ENCODE measurements around the gene FICD. TPM values are rescaled to one million over a fixed set of nuclear protein-coding genes. Genes with fewer than 3 reads are reported as not detected.
"Not testable (repeated sequence)": the region's sequence is repeated elsewhere in the genome, so short reads cannot be mapped to it uniquely, and the experiment has no call there.

FICD gene
- total RNA-seq, 4 donors from 2014 or later = 5.6 to 7.2 (median 6.5) TPM

GRCh38 chr12:108484845-108485244 is 30.2 kb upstream of the FICD start:
- TF ChIP-seq POLR2AphosphoS5 (IDR thresholded peaks at IDR 0.05) (no peak), POLR2A (IDR thresholded peaks at IDR 0.05; ENCODE audit: low read depth) (no peak), CTCF (IDR thresholded peaks at IDR 0.05) (no peak), EP300 (IDR thresholded peaks at IDR 0.05) (no peak)
- Histone ChIP-seq H3K27ac (replicated peaks in 1 of 4) (no peak overlapping the region), H3K4me1 (no peaks in the 10 kb centered on the region), H3K4me3 (no peak overlapping the region), H3K36me3 (no peaks in the 10 kb centered on the region), H3K9me3 (peaks cover 0 to 9% (median 3%) of the 10 kb centered on the region in 4 donors), H3K27me3 (peaks cover 0 to 25% (median 0%) of the 10 kb centered on the region in 4 donors)
- DNase-seq (ENCODE audit: extremely low spot score) = no peak
- WGBS = 78% methylated on average over 2 of the region's 2 CpGs
- intact Hi-C loops (cut with DNase I) = no loop called here

- H3K9me3 ChIP-seq; intact Hi-C loops (cut with DNase I); DNase-seq (ENCODE audit: extremely low spot score); H3K4me3 ChIP-seq; H3K36me3 ChIP-seq; H3K27ac ChIP-seq (replicated peaks in 1 of 4); H3K4me1 ChIP-seq: not testable (repeated sequence)
- WGBS = 79% methylated on average over 7 of the region's 7 CpGs
- H3K27me3 ChIP-seq = peaks cover 0 to 25% (median 0%) of the 10 kb centered on the region in 4 donors
These were observed 29.7 kb upstream of the FICD start for GRCh38 chr12:108485371-108485770.

- H3K36me3 ChIP-seq; intact Hi-C loops (cut with DNase I); H3K27ac ChIP-seq (replicated peaks in 1 of 4); DNase-seq (ENCODE audit: extremely low spot score); H3K4me1 ChIP-seq; H3K4me3 ChIP-seq; H3K9me3 ChIP-seq: not testable (repeated sequence)
- WGBS = 91% methylated on average over 4 of the region's 4 CpGs
- H3K27me3 ChIP-seq = peaks cover 0 to 18% (median 0%) of the 10 kb centered on the region in 4 donors
These were observed 28.0 kb upstream of the FICD start for GRCh38 chr12:108487029-108487428.

GRCh38 chr12:108491256-108491655 is 23.8 kb upstream of the FICD start:
- peaks cover 0 to 28% (median 0%) of the 10 kb centered on the region in 4 donors for H3K27me3 ChIP-seq
- no peaks in the 10 kb centered on the region for H3K36me3 ChIP-seq
- no peaks in the 10 kb centered on the region for H3K4me1 ChIP-seq
- no peak for DNase-seq (ENCODE audit: extremely low spot score)
- peaks cover 0 to 9% (median 3%) of the 10 kb centered on the region in 4 donors for H3K9me3 ChIP-seq
- intact Hi-C loops (cut with DNase I) = no loop called here
- TF ChIP-seq CTCF (IDR thresholded peaks at IDR 0.05) = no peak
- TF ChIP-seq POLR2A (IDR thresholded peaks at IDR 0.05; ENCODE audit: low read depth) = no peak
- TF ChIP-seq POLR2AphosphoS5 (IDR thresholded peaks at IDR 0.05) = no peak
- TF ChIP-seq EP300 (IDR thresholded peaks at IDR 0.05) = no peak
- H3K27ac ChIP-seq (replicated peaks in 1 of 4) = no peak overlapping the region
- no peak overlapping the region for H3K4me3 ChIP-seq
- WGBS = 75% methylated on average over 2 of the region's 2 CpGs

- Histone ChIP-seq H3K27me3 (peaks cover 0 to 29% (median 0%) of the 10 kb centered on the region in 4 donors), H3K4me1 (no peaks in the 10 kb centered on the region), H3K9me3 (no peaks in the 10 kb centered on the region), H3K36me3 (no peaks in the 10 kb centered on the region), H3K27ac (replicated peaks in 1 of 4) (no peak overlapping the region), H3K4me3 (no peak overlapping the region)
- no peak for TF ChIP-seq EP300 (IDR thresholded peaks at IDR 0.05)
- TF ChIP-seq CTCF (IDR thresholded peaks at IDR 0.05) = peak in 2 of 3 experiments; percentile 27 to 37
- TF ChIP-seq POLR2A (IDR thresholded peaks at IDR 0.05; ENCODE audit: low read depth) = no peak
- TF ChIP-seq POLR2AphosphoS5 (IDR thresholded peaks at IDR 0.05) = no peak
- DNase-seq (ENCODE audit: extremely low spot score) = no peak
- intact Hi-C loops (cut with DNase I) = no loop called here
- 58% methylated on average over 1 of the region's 1 CpG for WGBS
These were observed 20.0 kb upstream of the FICD start for GRCh38 chr12:108495054-108495453.

Measured in esophagus muscularis mucosa (tissue), 4 donors.